Muscle of arm (tissue), 12 donors: ENCODE measurements around the gene SLC7A4. TPM values are rescaled to one million over a fixed set of nuclear protein-coding genes. Genes with fewer than 3 reads are reported as not detected.

Source experiments
- DNase-seq: peaks from one replicate; pipeline ENCODE4 v3.0.0-alpha.2; 2013
- polyA plus RNA-seq, 12 donors: library from polyadenylated mRNA; unstranded; fragments of 120-200 nt; gene quantifications; one replicate each; pipeline ENCODE4 v1.2.1, GENCODE V29; 2013; ENCODE audit not compliant: insufficient read length in 12 of 12

Gene SLC7A4
- polyA plus RNA-seq, 12 donors: 0.67 to 4.1 (median 1.4) TPM; not detected in 2

GRCh38 chr22:20998411-20999336 lies 33.7 kb downstream of the SLC7A4 start:
- DNase-seq: no peak

- no peak for DNase-seq
Observed at GRCh38 chr22:20997536-20998257, 34.7 kb downstream of the SLC7A4 start.

- no peak for DNase-seq
Observed at GRCh38 chr22:20996598-20997535, 35.5 kb downstream of the SLC7A4 start.

GRCh38 chr22:20996031-20996410 lies 36.3 kb downstream of the SLC7A4 start:
- no peak for DNase-seq

- no peak for DNase-seq
Observed at GRCh38 chr22:20995329-20996030, 36.9 kb downstream of the SLC7A4 start.

- DNase-seq: no peak
Observed at GRCh38 chr22:20994902-20995241, 37.5 kb downstream of the SLC7A4 start.

- DNase-seq: no peak
Observed at GRCh38 chr22:20994128-20994901, 38.0 kb downstream of the SLC7A4 start.

- no peak for DNase-seq
Observed at GRCh38 chr22:20993304-20994127, 38.8 kb downstream of the SLC7A4 start.

- DNase-seq: no peak
Observed at GRCh38 chr22:20992456-20993303, 39.7 kb downstream of the SLC7A4 start.

- no peak for DNase-seq
Observed at GRCh38 chr22:20992056-20992442, 40.3 kb downstream of the SLC7A4 start.

- no peak for DNase-seq
Observed at GRCh38 chr22:20991252-20992055, 40.9 kb downstream of the SLC7A4 start.

GRCh38 chr22:20990184-20991180 lies 41.9 kb downstream of the SLC7A4 start:
- no peak for DNase-seq

GRCh38 chr22:20989323-20990138 lies 42.8 kb downstream of the SLC7A4 start:
- DNase-seq: no peak

GRCh38 chr22:20988573-20989322 lies 43.6 kb downstream of the SLC7A4 start:
- no peak for DNase-seq

GRCh38 chr22:20987375-20987774 lies 45.0 kb downstream of the SLC7A4 start:
- no peak for DNase-seq
